Mammary microvascular endothelial cell (primary cell): ENCODE results near the gene POLR1D. TPM values are rescaled to one million over a fixed set of nuclear protein-coding genes. Genes with fewer than 3 reads are reported as not detected.

Source experiments
- total RNA-seq: library from RNA; depleted of rRNA; stranded (reverse); fragments of >200 nt; gene quantifications from 2 replicates; pipeline ENCODE4 v1.2.3, GENCODE V29; 2015

POLR1D gene
- total RNA-seq = 99.9 and 123 TPM in 2 replicates

GRCh38 chr13:27621366-27622101 lies at the start of gene POLR1D:
TSS of gene POLR1D (plus strand) at chr13:27621892. CDS start at chr13:27621984, 92 bp downstream.

GRCh38 chr13:27620377-27621115 lies 1.1 kb upstream of the POLR1D start, which contains the start of gene LNX2:
TSS of gene LNX2 (minus strand) at chr13:27620529. CDS start at chr13:27581703, 38,826 bp downstream.

Other genes starting within 250 kb of the POLR1D start
- gene GTF3A, start 197.3 kb upstream of the POLR1D start, total RNA-seq = 150 and 159 TPM in 2 replicates
- 40.0 and 83.2 TPM in 2 replicates for gene MTIF3, start 171.3 kb upstream of the POLR1D start, total RNA-seq
- 5.7 and 5.8 TPM in 2 replicates for gene LNX2, start 1.4 kb upstream of the POLR1D start, total RNA-seq
- gene GSX1, start 170.6 kb downstream of the POLR1D start, total RNA-seq = not detected in 2 replicates